Immature natural killer cell (primary cell): ENCODE measurements around the gene NR2F1-AS1. TPM values are rescaled to one million over a fixed set of nuclear protein-coding genes. Genes with fewer than 3 reads are reported as not detected.
A peak's percentile ranks its signal among the peaks of the same experiment; 100 is the strongest.

ENCODE experiments used
- DNase-seq, 3 donors: peaks; one replicate each; pipeline ENCODE4 v3.0.0; 2022; ENCODE audit warnings: mixed read lengths in 1 of 3
- H3K27ac Mint-ChIP-seq, 6 donors: one replicate each; pipeline ENCODE4 v1.8.0; 2020; ENCODE audit warnings: mixed read lengths in 6 of 6, mild to moderate bottlenecking in 5 of 6, inconsistent platforms in 4 of 6, moderate library complexity in 3 of 6
- H3K27me3 Mint-ChIP-seq, 3 donors: one replicate each; pipeline ENCODE4 v1.8.0; 2020 to 2021; ENCODE audit warnings: low read depth in 3 of 3, mild to moderate bottlenecking in 3 of 3, mixed read lengths in 3 of 3, moderate library complexity in 3 of 3, inconsistent platforms in 1 of 3
- H3K36me3 Mint-ChIP-seq, 3 donors: one replicate each; pipeline ENCODE4 v1.8.0; 2020; ENCODE audit warnings: mixed read lengths in 3 of 3, inconsistent platforms in 2 of 3, mild to moderate bottlenecking in 2 of 3
- H3K4me1 Mint-ChIP-seq, 2 donors: one replicate each; pipeline ENCODE4 v1.8.0; 2020; ENCODE audit warnings: inconsistent platforms in 2 of 2, mild to moderate bottlenecking in 2 of 2, mixed read lengths in 2 of 2, moderate library complexity in 1 of 2
- H3K4me3 Mint-ChIP-seq, 5 donors: one replicate each; pipeline ENCODE4 v1.8.0; 2020; ENCODE audit warnings: mild to moderate bottlenecking in 5 of 5, mixed read lengths in 5 of 5, inconsistent platforms in 3 of 5, moderate library complexity in 3 of 5
- H3K9me3 Mint-ChIP-seq, 6 donors: one replicate each; pipeline ENCODE4 v1.8.0; 2020; ENCODE audit warnings: mild to moderate bottlenecking in 6 of 6, mixed read lengths in 6 of 6, inconsistent platforms in 4 of 6, moderate library complexity in 3 of 6
- polyA plus RNA-seq, 3 donors: library from polyadenylated mRNA; unstranded; fragments of 300-500 nt; fragmentation: Illumina TruSeq; gene quantifications; one replicate each; pipeline ENCODE4 v1.2.3, GENCODE V29; 2021

Gene NR2F1-AS1
- polyA plus RNA-seq, 3 donors from 2014 or later, result not detected

GRCh38 chr5:93582677-93583438, 1.8 kb upstream of the NR2F1-AS1 start, which contains the start of gene NR2F1:
NR2F1 (plus strand) TSS chr5:93583222; CDS start chr5:93585024, 1,802 bp downstream.
- DNase-seq, result no peak
- Mint-ChIP-seq H3K27ac (no peak within 1 kb of the TSS), H3K4me1 (peaks cover 39 to 42% of the 10 kb centered on the region in 2 donors), H3K27me3 (peaks cover 21 to 40% (median 25%) of the 10 kb centered on the region in 3 donors), H3K9me3 (peaks cover 0 to 7% (median 0%) of the 10 kb centered on the region in 6 donors), H3K4me3 (peak within 1 kb of the TSS in 1 of 5 donors; percentile 61), H3K36me3 (peaks cover 0 to 4% (median 0%) of the 10 kb centered on the region in 3 donors)

DNA sequence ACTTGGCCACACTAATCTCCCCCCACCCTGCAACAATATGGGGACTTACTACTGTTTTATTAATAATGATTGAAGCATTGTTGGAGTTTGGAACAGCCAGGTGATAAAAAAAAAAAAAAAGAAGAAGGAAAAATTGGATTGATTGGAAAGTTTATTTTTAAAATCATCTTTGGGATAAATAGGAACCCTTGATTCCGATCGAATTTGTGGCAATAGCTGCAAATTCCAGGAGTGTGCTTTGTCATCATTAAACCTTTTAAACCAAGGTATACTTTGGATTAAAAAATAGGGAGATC, 1.1 kb upstream of the NR2F1-AS1 start:
- Mint-ChIP-seq H3K4me1 (peaks cover 33 to 40% of the 10 kb centered on the region in 2 donors), H3K9me3 (peaks cover 0 to 2% (median 0%) of the 10 kb centered on the region in 6 donors), H3K4me3 (no peak overlapping the region), H3K27ac (no peak overlapping the region), H3K36me3 (peaks cover 0 to 4% (median 0%) of the 10 kb centered on the region in 3 donors), H3K27me3 (peaks cover 16 to 41% (median 20%) of the 10 kb centered on the region in 3 donors)
- no peak for DNase-seq

DNA sequence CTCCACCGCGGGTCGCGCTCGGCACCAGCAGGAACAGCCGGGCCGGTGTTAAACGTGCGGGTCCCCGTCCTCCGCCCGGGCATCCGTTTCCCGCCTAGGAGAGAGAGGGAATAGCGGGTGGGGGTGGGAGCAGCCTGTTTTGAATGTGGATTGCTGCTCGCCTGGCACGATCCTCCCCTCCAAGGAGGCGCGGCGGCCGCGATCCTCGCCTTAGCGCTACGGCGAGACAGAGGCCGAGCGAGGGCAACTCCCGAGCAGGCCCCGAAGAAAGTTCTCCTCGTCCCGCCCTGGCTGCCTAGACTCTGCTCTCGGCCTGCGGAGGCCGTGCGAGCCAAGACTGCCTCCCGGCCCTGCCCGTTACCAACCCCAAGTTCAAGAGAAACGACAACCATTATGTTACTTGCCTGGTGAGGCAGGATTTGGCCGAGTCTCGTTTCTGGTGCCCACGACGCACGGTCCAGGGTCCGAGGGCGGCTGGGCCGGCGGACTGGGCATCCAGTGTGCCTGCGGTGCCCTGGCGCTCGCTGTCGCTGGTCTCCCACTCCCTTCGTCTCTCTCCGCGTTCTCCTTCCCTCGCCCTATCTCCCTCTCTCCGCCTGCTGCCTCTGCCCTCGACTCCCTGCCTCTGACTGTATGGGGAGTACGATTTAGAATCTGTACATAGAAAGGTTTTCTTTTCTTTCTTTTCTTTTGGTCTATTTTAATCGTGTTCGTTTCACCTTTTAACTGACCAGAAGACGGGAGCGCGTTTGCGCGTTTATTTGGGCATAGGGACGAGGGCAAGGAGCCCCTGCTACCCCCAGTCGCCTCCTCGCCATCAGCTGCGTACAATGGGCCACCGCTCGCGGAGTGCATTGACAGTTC, 724 bp downstream of the NR2F1-AS1 start:
- no peak for DNase-seq
- peak overlapping the region in 1 of 5 donors; percentile 88 for H3K4me3 Mint-ChIP-seq
- H3K36me3 Mint-ChIP-seq, result no peaks in the 10 kb centered on the region
- H3K27me3 Mint-ChIP-seq, result peaks cover 7 to 38% (median 16%) of the 10 kb centered on the region in 3 donors
- H3K4me1 Mint-ChIP-seq, result peaks cover 26 to 30% of the 10 kb centered on the region in 2 donors
- H3K9me3 Mint-ChIP-seq, result peaks cover 0 to 2% (median 0%) of the 10 kb centered on the region in 6 donors
- H3K27ac Mint-ChIP-seq, result peak overlapping the region in 1 of 6 donors; percentile 23

GRCh38 chr5:93579692-93580062, 1.3 kb downstream of the NR2F1-AS1 start:
- Mint-ChIP-seq H3K4me3 (peak overlapping the region in 1 of 5 donors; percentile 69), H3K27ac (no peak overlapping the region), H3K9me3 (peaks cover 0 to 2% (median 0%) of the 10 kb centered on the region in 6 donors), H3K4me1 (peaks cover 24 to 30% of the 10 kb centered on the region in 2 donors), H3K27me3 (peaks cover 11 to 36% (median 20%) of the 10 kb centered on the region in 3 donors), H3K36me3 (no peaks in the 10 kb centered on the region)
- no peak for DNase-seq

- peaks cover 24 to 30% of the 10 kb centered on the region in 2 donors for H3K4me1 Mint-ChIP-seq
- H3K9me3 Mint-ChIP-seq, result peaks cover 0 to 2% (median 0%) of the 10 kb centered on the region in 6 donors
- H3K27me3 Mint-ChIP-seq, result peaks cover 15 to 43% (median 20%) of the 10 kb centered on the region in 3 donors
- DNase-seq, result no peak
- peak overlapping the region; percentile 46 to 57 (median 47) for H3K4me3 Mint-ChIP-seq
- H3K36me3 Mint-ChIP-seq, result no peaks in the 10 kb centered on the region
- no peak overlapping the region for H3K27ac Mint-ChIP-seq
Observed at GRCh38 chr5:93578813-93579691, 2.0 kb downstream of the NR2F1-AS1 start.

DNA sequence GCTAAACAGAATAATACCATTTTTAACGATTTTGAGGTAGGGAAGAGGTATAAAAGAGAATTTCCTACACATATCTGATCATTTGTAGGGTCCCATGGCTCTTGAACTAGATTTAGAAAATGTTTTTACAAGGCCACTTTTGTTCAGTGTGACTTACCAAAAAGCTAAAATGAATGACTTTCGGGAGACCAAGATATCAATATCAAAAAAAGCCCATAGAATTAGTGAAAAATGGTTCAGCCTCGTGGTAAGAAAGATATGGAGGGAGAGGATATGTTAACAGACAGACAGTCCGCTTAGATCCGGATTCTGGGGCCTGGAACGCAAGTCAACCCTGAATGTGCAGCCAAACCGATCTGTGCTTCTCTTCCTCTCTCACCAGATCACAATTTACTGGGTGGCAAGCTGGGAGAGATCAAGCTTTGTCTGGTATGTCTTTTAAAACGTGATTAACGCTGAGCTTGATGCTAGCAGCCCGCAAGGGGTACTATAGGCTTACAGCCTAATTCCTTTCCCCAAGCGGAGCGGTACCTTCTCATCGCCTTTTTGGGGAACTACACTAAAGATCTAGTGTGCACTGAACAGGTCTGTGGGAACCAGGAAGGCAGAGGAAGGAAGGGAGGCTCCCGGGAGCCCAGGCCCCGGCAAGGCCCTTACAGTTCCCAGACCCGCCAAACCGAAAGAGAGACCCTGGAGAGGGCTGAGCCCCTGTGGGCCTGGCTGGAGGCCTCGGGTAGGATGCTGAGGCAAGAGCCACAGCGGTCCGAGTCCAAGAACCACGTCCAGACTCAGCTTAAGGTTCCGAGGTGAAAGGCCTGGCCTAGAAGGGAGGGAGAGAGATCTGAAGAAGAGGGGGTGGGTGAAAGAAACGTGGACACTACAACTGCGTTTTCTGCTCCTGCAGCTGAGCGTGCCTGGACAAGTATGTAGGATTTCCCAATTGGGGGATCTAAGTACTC, 2.9 kb downstream of the NR2F1-AS1 start:
- H3K4me1 Mint-ChIP-seq, result peaks cover 22 to 30% of the 10 kb centered on the region in 2 donors
- no peaks in the 10 kb centered on the region for H3K36me3 Mint-ChIP-seq
- no peak for DNase-seq
- H3K4me3 Mint-ChIP-seq, result peak overlapping the region in 4 of 5 donors; percentile 46 to 57 (median 50)
- no peak overlapping the region for H3K27ac Mint-ChIP-seq
- peaks cover 0 to 5% (median 0%) of the 10 kb centered on the region in 6 donors for H3K9me3 Mint-ChIP-seq
- peaks cover 17 to 50% (median 27%) of the 10 kb centered on the region in 3 donors for H3K27me3 Mint-ChIP-seq

DNA sequence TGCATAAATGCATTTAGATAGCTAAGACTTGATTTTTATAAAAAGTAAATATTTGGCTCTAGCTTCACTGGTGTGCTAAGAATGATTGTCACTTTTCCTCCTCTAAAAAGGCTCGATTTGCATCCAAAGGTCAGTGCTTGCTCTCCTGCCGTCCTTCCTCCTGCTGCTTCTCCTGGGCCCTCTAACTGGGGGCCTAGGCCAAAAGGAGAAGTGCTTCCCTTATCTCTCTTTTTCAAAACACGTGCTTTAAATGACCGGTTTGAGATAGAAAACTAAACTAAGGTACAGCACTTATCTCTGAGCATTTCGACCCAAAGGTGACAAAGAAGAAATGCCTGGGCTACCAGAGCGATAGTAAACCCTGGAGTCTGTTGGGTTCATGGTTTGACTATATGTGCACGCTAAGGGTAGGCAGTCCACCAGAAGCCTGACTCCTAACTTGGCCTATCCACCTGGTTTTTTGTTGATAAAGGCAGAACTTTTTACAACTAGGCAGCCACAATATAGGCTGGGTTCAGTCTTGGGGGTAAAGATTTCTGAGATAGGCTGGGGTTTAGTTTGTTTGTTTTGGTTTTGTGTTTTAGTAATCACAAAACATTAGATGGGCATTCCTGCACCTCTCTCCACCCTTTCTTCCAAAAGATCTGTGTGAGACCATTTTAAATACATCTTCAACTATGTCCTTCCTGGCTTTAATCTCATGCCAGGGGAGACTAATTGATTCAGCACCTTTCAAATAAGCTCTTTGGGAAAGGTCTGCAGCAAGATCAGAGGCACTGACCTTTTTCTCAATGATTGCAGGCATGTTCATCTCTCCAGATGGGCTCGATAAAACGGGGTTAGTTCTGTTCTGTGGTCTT, 3.8 kb downstream of the NR2F1-AS1 start:
- H3K4me1 Mint-ChIP-seq, result peaks cover 22 to 30% of the 10 kb centered on the region in 2 donors
- H3K9me3 Mint-ChIP-seq, result peaks cover 0 to 5% (median 0%) of the 10 kb centered on the region in 6 donors
- H3K27ac Mint-ChIP-seq, result no peak overlapping the region
- peaks cover 17 to 58% (median 35%) of the 10 kb centered on the region in 3 donors for H3K27me3 Mint-ChIP-seq
- H3K4me3 Mint-ChIP-seq, result no peak overlapping the region
- DNase-seq, result no peak
- no peaks in the 10 kb centered on the region for H3K36me3 Mint-ChIP-seq

- peaks cover 30 to 37% of the 10 kb centered on the region in 2 donors for H3K4me1 Mint-ChIP-seq
- peaks cover 17 to 68% (median 46%) of the 10 kb centered on the region in 3 donors for H3K27me3 Mint-ChIP-seq
- H3K9me3 Mint-ChIP-seq, result peaks cover 0 to 6% (median 0%) of the 10 kb centered on the region in 6 donors
- no peak overlapping the region for H3K4me3 Mint-ChIP-seq
- H3K36me3 Mint-ChIP-seq, result no peaks in the 10 kb centered on the region
- H3K27ac Mint-ChIP-seq, result no peak overlapping the region
- DNase-seq, result no peak
Observed at GRCh38 chr5:93575461-93576414, 5.3 kb downstream of the NR2F1-AS1 start.

DNA sequence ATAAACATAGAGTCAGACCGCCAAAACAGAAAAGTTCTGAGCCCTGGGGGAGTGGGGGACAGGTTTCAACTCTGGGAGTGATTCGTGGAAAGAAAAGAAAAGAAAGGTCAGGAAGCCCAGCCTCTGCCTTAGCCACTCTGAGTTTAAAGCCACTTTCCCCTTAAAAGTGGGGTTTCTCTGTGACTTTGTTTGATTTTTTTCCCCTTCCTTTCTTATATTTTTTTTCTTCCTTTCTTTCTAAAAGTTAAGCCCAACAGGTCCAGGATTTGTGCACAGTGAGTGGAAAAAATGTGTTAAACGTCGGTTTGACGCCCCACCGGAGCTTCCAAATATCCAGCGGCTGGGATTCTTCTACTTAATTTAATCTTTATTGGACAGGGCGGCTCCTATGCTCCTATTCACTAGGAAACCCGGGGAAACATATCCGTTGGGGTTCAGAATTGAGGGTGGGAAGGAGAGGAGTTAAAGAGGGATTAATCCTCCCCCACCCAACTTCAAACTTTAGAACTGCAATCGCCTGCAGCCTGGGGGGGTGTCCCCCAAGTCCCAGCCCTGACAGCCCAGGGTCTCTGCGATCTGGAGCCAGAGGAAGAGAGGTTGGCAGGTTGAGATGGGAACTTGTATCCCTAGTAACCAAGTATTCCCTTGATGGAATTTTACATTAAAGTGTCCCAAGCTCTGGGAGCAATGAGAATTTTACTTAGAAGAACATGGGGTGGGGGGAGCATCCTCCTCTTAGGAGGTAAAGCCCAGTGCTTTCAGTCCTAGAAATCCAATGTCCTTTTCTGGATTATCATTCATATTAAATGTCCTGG, 6.3 kb downstream of the NR2F1-AS1 start:
- Mint-ChIP-seq H3K9me3 (peaks cover 0 to 4% (median 0%) of the 10 kb centered on the region in 6 donors), H3K4me3 (no peak overlapping the region), H3K27ac (no peak overlapping the region), H3K27me3 (peaks cover 23 to 70% (median 48%) of the 10 kb centered on the region in 3 donors), H3K4me1 (peaks cover 26 to 38% of the 10 kb centered on the region in 2 donors), H3K36me3 (no peaks in the 10 kb centered on the region)
- DNase-seq, result no peak
